ENCODE measurements around the gene EPG5.

EPG5 gene

DNA sequence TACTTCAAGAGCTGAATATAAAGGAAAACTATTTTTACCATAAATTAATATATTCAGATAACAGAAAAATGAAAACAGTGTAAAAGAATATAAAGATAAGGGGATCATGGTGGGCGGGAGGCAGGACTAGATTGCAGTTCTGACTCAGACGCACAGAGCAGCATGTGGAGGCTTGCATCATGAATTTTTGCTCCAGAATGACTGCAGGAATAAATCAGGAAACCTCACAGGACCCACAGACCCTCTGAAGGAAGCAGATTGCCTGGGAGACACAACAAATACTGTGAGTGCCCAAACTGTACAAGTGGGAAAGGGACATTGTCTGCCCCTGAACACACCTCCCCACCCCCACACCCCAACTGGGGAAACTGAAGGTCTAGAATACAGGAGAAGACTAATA, 160.9 kb downstream of the EPG5 start:
- peak; percentile 74 for DNase-seq (ENCODE audit: low read depth)

DNA sequence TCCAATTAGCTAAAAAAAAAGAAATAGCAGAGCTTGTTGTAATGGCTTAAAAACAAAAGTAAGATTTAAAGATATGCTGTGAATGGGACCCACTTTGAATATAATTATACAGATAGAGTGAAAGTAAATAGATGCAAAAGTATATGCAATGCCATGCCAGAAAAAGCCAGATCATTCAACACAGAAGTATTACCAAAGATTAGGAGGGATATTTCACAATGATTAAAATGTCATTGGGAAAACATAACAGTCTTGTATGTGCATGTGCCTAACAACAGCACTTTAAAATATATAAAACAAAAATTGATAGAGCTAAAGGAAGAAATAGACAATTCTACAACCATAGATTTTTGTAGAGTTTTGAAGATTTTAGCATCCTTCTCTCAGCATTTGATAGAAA, 161.6 kb downstream of the EPG5 start:
- DNase-seq (ENCODE audit: low read depth): peak; percentile 65

DNA sequence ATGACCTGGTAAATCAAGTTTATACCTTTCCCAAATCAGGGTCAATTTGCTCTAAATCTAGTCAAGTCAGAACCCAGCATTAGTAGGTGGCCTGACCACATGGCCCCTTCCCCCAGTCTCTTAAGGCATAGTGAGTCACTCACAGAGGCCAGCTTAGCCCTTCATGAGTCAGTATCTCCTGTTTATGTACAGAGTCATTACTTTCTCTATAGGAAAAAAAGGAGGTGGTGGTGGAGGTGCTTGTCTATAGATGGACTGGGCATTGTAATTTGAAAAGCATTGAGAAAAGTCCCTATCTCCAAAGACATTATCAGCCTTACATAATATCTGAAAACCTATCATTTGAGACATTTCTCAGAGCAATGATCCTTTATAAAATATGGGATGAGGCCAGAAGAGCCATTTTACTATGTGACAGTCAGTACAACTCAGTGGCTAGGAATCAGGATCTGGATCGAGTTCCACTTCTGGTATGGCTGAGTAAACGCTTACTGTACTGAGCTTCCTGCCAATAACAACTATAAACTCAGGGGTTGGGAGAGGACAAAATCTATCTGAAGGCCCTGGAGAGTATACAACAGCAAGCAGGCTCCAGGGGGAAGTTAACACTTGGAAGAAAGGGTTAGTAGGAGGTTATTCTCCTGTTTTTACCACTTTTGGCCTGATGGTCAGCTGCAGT, 164.2 kb downstream of the EPG5 start:
- DNase-seq (ENCODE audit: low read depth): peak; percentile 99

DNA sequence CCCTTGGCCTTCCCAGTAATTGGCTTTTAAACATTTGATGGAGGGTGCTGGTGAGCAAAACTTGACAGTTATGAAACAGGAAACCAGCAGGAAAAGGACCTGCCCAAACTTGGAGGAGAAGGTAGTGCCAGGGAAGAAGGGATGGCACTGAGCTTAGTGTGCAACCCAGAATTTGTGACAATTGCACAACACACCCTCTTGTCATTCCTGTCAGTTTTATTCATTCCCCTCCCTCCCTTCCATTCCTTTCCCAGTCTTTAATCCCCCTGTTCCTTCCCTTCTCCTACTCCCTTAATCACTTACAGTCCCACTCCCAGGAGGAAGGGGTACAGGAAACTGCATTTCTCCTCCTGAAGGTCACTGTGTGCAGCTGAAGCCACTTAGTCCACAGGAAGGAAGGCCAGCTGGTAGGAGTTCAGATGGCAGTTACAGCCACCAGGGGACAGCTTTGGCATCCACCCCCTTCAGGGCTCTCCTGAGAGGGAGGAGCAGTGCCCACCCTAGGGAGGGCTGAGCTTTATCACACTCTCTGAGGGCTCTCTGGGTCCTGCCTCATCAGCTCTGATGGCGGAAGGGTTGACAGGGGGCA, 165.6 kb downstream of the EPG5 start:
- no peak for DNase-seq (ENCODE audit: low read depth)
